Transverse colon (tissue), 3 donors: ENCODE data around the gene CSH2.
"Not testable (repeated sequence)": the region's sequence is repeated elsewhere in the genome, so short reads cannot be mapped to it uniquely, and the experiment has no call there.

Source experiments
- CTCF ChIP-seq, 5 experiments: fragments of 200-600 bp in 3 of 5; fragments of 450-650 bp in 2 of 5; sonication (generic) in 3 of 5; IDR thresholded peaks; 1 replicate in 2 of 5; 2 replicates in 3 of 5; pipeline ENCODE4 v1.5.1; 2016 to 2017; ENCODE audit warnings: antibody characterized with exemption in 5 of 5, inconsistent platforms in 3 of 5, mild to moderate bottlenecking in 2 of 5, moderate library complexity in 1 of 5
- EP300 ChIP-seq: sonication (generic); formaldehyde crosslinking; IDR thresholded peaks from one replicate; pipeline ENCODE4 v1.6.1; 2017; ENCODE audit warnings: antibody characterized with exemption, low read depth
- POLR2A ChIP-seq: fragments of 450-650 bp; IDR thresholded peaks from one replicate; pipeline ENCODE4 v1.6.1; 2016; ENCODE audit warnings: antibody characterized with exemption, mild to moderate bottlenecking, moderate library complexity

GRCh38 chr17:63878413-63878812 lies 4.9 kb upstream of the CSH2 start:
- not testable (repeated sequence) for TF ChIP-seq CTCF (IDR thresholded peaks at IDR 0.05); POLR2A; EP300
